ENCODE data around the gene GPR35.
A peak's percentile ranks its signal among the peaks of the same experiment; 100 is the strongest.

The GPR35 gene

GRCh38 chr2:240624950-240625621, at the start of gene GPR35:
Gene GPR35 (plus strand): TSS chr2:240625480. CDS start chr2:240629953, 4,473 bp downstream.
- no peaks in the 10 kb centered on the region for H3K27me3 ChIP-seq (ENCODE audit: control insufficient read depth, insufficient read depth, low read length)
- no peak within 1 kb of the TSS for H3K4me3 ChIP-seq (ENCODE audit: low read length)
- H3K9ac ChIP-seq (ENCODE audit: low read length), result peak within 1 kb of the TSS; percentile 48
- no peaks in the 10 kb centered on the region for H3K9me3 ChIP-seq (ENCODE audit: control insufficient read depth, low read length)
- H3K4me1 ChIP-seq (ENCODE audit: control insufficient read depth, insufficient read depth, low read length), result peaks cover 8% of the 10 kb centered on the region
- no peaks in the 10 kb centered on the region for H3K36me3 ChIP-seq (ENCODE audit: control insufficient read depth, insufficient read depth, low read length)

- H3K36me3 ChIP-seq (ENCODE audit: control insufficient read depth, insufficient read depth, low read length), result peaks cover 15% of the 10 kb centered on the region
- H3K4me3 ChIP-seq (ENCODE audit: low read length), result no peak overlapping the region
- H3K9ac ChIP-seq (ENCODE audit: low read length), result no peak overlapping the region
- H3K27me3 ChIP-seq (ENCODE audit: control insufficient read depth, insufficient read depth, low read length), result no peaks in the 10 kb centered on the region
- peaks cover 19% of the 10 kb centered on the region for H3K4me1 ChIP-seq (ENCODE audit: control insufficient read depth, insufficient read depth, low read length)
- H3K9me3 ChIP-seq (ENCODE audit: control insufficient read depth, low read length), result no peaks in the 10 kb centered on the region
Measured at GRCh38 chr2:240576036-240576435, 49.2 kb upstream of the GPR35 start.

- peaks cover 15% of the 10 kb centered on the region for H3K4me1 ChIP-seq (ENCODE audit: control insufficient read depth, insufficient read depth, low read length)
- no peaks in the 10 kb centered on the region for H3K27me3 ChIP-seq (ENCODE audit: control insufficient read depth, insufficient read depth, low read length)
- H3K9me3 ChIP-seq (ENCODE audit: control insufficient read depth, low read length), result no peaks in the 10 kb centered on the region
- H3K4me3 ChIP-seq (ENCODE audit: low read length), result no peak overlapping the region
- H3K36me3 ChIP-seq (ENCODE audit: control insufficient read depth, insufficient read depth, low read length), result peaks cover 15% of the 10 kb centered on the region
- H3K9ac ChIP-seq (ENCODE audit: low read length), result no peak overlapping the region
Measured at GRCh38 chr2:240576436-240577205, 48.7 kb upstream of the GPR35 start.

GRCh38 chr2:240577281-240578109, 47.8 kb upstream of the GPR35 start:
- Histone ChIP-seq H3K4me3 (ENCODE audit: low read length) (no peak overlapping the region), H3K27me3 (ENCODE audit: control insufficient read depth, insufficient read depth, low read length) (no peaks in the 10 kb centered on the region), H3K9ac (ENCODE audit: low read length) (no peak overlapping the region), H3K4me1 (ENCODE audit: control insufficient read depth, insufficient read depth, low read length) (peaks cover 15% of the 10 kb centered on the region), H3K9me3 (ENCODE audit: control insufficient read depth, low read length) (no peaks in the 10 kb centered on the region), H3K36me3 (ENCODE audit: control insufficient read depth, insufficient read depth, low read length) (peaks cover 15% of the 10 kb centered on the region)

- H3K4me1 ChIP-seq (ENCODE audit: control insufficient read depth, insufficient read depth, low read length), result peaks cover 15% of the 10 kb centered on the region
- H3K4me3 ChIP-seq (ENCODE audit: low read length), result no peak overlapping the region
- H3K9ac ChIP-seq (ENCODE audit: low read length), result no peak overlapping the region
- H3K27me3 ChIP-seq (ENCODE audit: control insufficient read depth, insufficient read depth, low read length), result no peaks in the 10 kb centered on the region
- H3K36me3 ChIP-seq (ENCODE audit: control insufficient read depth, insufficient read depth, low read length), result peaks cover 15% of the 10 kb centered on the region
- H3K9me3 ChIP-seq (ENCODE audit: control insufficient read depth, low read length), result no peaks in the 10 kb centered on the region
Measured at GRCh38 chr2:240578110-240578450, 47.2 kb upstream of the GPR35 start.

GRCh38 chr2:240578488-240578887, 46.8 kb upstream of the GPR35 start:
- Histone ChIP-seq H3K4me3 (ENCODE audit: low read length) (no peak overlapping the region), H3K27me3 (ENCODE audit: control insufficient read depth, insufficient read depth, low read length) (no peaks in the 10 kb centered on the region), H3K36me3 (ENCODE audit: control insufficient read depth, insufficient read depth, low read length) (peaks cover 15% of the 10 kb centered on the region), H3K4me1 (ENCODE audit: control insufficient read depth, insufficient read depth, low read length) (peaks cover 15% of the 10 kb centered on the region), H3K9ac (ENCODE audit: low read length) (no peak overlapping the region), H3K9me3 (ENCODE audit: control insufficient read depth, low read length) (no peaks in the 10 kb centered on the region)

GRCh38 chr2:240579071-240579762, 46.1 kb upstream of the GPR35 start:
- H3K4me3 ChIP-seq (ENCODE audit: low read length), result no peak overlapping the region
- H3K27me3 ChIP-seq (ENCODE audit: control insufficient read depth, insufficient read depth, low read length), result no peaks in the 10 kb centered on the region
- H3K9ac ChIP-seq (ENCODE audit: low read length), result no peak overlapping the region
- no peaks in the 10 kb centered on the region for H3K9me3 ChIP-seq (ENCODE audit: control insufficient read depth, low read length)
- H3K36me3 ChIP-seq (ENCODE audit: control insufficient read depth, insufficient read depth, low read length), result peaks cover 15% of the 10 kb centered on the region
- H3K4me1 ChIP-seq (ENCODE audit: control insufficient read depth, insufficient read depth, low read length), result peaks cover 15% of the 10 kb centered on the region

GRCh38 chr2:240579771-240580614, 45.3 kb upstream of the GPR35 start:
- Histone ChIP-seq H3K9ac (ENCODE audit: low read length) (no peak overlapping the region), H3K9me3 (ENCODE audit: control insufficient read depth, low read length) (no peaks in the 10 kb centered on the region), H3K27me3 (ENCODE audit: control insufficient read depth, insufficient read depth, low read length) (no peaks in the 10 kb centered on the region), H3K4me1 (ENCODE audit: control insufficient read depth, insufficient read depth, low read length) (peaks cover 21% of the 10 kb centered on the region), H3K4me3 (ENCODE audit: low read length) (no peak overlapping the region), H3K36me3 (ENCODE audit: control insufficient read depth, insufficient read depth, low read length) (peaks cover 8% of the 10 kb centered on the region)

- H3K9ac ChIP-seq (ENCODE audit: low read length), result no peak overlapping the region
- peaks cover 28% of the 10 kb centered on the region for H3K4me1 ChIP-seq (ENCODE audit: control insufficient read depth, insufficient read depth, low read length)
- no peaks in the 10 kb centered on the region for H3K36me3 ChIP-seq (ENCODE audit: control insufficient read depth, insufficient read depth, low read length)
- no peaks in the 10 kb centered on the region for H3K9me3 ChIP-seq (ENCODE audit: control insufficient read depth, low read length)
- H3K27me3 ChIP-seq (ENCODE audit: control insufficient read depth, insufficient read depth, low read length), result no peaks in the 10 kb centered on the region
- H3K4me3 ChIP-seq (ENCODE audit: low read length), result no peak overlapping the region
Measured at GRCh38 chr2:240581811-240582210, 43.5 kb upstream of the GPR35 start.

GRCh38 chr2:240582781-240583180, 42.5 kb upstream of the GPR35 start:
- Histone ChIP-seq H3K4me1 (ENCODE audit: control insufficient read depth, insufficient read depth, low read length) (peaks cover 35% of the 10 kb centered on the region), H3K36me3 (ENCODE audit: control insufficient read depth, insufficient read depth, low read length) (no peaks in the 10 kb centered on the region), H3K4me3 (ENCODE audit: low read length) (no peak overlapping the region)

GRCh38 chr2:240583774-240584173, 41.5 kb upstream of the GPR35 start:
- no peaks in the 10 kb centered on the region for H3K36me3 ChIP-seq (ENCODE audit: control insufficient read depth, insufficient read depth, low read length)
- H3K4me3 ChIP-seq (ENCODE audit: low read length), result no peak overlapping the region
- H3K27me3 ChIP-seq (ENCODE audit: control insufficient read depth, insufficient read depth, low read length), result no peaks in the 10 kb centered on the region
- peaks cover 43% of the 10 kb centered on the region for H3K4me1 ChIP-seq (ENCODE audit: control insufficient read depth, insufficient read depth, low read length)
- H3K9me3 ChIP-seq (ENCODE audit: control insufficient read depth, low read length), result no peaks in the 10 kb centered on the region
- no peak overlapping the region for H3K9ac ChIP-seq (ENCODE audit: low read length)

More at GRCh38 chr2:240582781-240583180, 42.5 kb upstream of the GPR35 start:
- no peaks in the 10 kb centered on the region for H3K9me3 ChIP-seq (ENCODE audit: control insufficient read depth, low read length)
- no peak overlapping the region for H3K9ac ChIP-seq (ENCODE audit: low read length)
- H3K27me3 ChIP-seq (ENCODE audit: control insufficient read depth, insufficient read depth, low read length), result no peaks in the 10 kb centered on the region

Measured in mucosa of stomach (tissue), 1 donor.